Brain microvascular endothelial cell (primary cell): Measurements from ENCODE around the gene VWA3A.

Experiments used
- DNase-seq: peaks from one replicate; pipeline ENCODE4 v3.0.0-alpha.2; 2020
- H3K27ac ChIP-seq: fragments of 250-450 bp; sonication (Bioruptor Pico); 2 replicates; pipeline ENCODE4 v1.5.1; 2020; ENCODE audit warnings: mild to moderate bottlenecking, moderate library complexity
- H3K27me3 ChIP-seq: fragments of 250-450 bp; sonication (Bioruptor Pico); replicated peaks from 2 replicates; pipeline ENCODE4 v1.5.1; 2020; ENCODE audit warnings: mild to moderate bottlenecking
- H3K36me3 ChIP-seq: fragments of 250-450 bp; sonication (Bioruptor Pico); replicated peaks from 2 replicates; pipeline ENCODE4 v1.5.1; 2020; ENCODE audit warnings: mild to moderate bottlenecking
- H3K4me3 ChIP-seq: 2 replicates; pipeline ENCODE4 v1.5.1; 2011; ENCODE audit warnings: low read depth, mild to moderate bottlenecking, control low read depth, low read length, moderate library complexity
- in situ Hi-C: cut with HindIII; loops from 2 replicates; pipeline ENCODE4 v1.10.0; 2017; ENCODE audit warnings: low sequenced_read_pairs, low pct_ligation_motif_present
- TF ChIP-seq, protein P1 (sequence below): IDR thresholded peaks from 2 replicates; pipeline ENCODE4 v1.5.1; 2011; ENCODE audit warnings: low read depth, mild to moderate bottlenecking, moderate library complexity, low read length, control low read depth, inconsistent platforms; ENCODE audit errors: missing control alignments

Gene VWA3A

DNA sequence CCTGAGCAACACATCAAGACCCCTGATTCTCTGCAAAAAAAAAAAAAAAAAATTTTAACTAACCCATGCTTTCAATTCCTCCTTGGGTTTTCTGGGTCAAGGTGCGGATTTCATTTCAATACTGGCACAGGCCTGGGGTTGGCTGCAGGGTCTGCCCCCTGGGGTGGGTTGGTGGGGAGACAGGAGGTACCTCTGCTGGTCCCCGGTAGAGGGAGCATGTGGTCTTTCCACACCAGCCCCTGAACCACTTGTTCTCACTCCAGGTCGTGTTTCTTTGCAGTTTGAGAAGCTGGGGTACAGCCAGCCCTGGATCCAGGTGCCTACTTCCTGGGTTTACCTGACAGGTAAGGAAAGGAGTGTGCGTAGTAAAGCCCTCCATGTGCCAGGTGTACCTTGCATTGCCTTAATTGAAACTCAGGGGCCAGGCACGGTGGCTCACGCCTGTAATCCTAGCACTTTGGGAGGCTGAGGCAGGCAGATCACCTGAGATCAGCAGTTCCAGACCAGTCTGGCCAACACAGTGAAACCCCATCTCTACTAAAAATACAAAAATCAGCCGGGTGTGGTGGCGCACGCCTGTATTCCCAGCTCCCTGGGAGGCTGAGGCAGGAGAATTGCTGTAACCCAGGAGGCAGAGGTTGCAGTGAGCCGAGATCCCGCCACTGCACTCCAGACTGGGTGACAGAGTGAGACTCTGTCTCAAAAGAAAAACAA is 91.7 kb downstream of the VWA3A start:
- no peak for DNase-seq
- H3K27ac ChIP-seq = no peak overlapping the region
- peaks cover 2% of the 10 kb centered on the region for H3K27me3 ChIP-seq
- TF ChIP-seq, protein P1, sequence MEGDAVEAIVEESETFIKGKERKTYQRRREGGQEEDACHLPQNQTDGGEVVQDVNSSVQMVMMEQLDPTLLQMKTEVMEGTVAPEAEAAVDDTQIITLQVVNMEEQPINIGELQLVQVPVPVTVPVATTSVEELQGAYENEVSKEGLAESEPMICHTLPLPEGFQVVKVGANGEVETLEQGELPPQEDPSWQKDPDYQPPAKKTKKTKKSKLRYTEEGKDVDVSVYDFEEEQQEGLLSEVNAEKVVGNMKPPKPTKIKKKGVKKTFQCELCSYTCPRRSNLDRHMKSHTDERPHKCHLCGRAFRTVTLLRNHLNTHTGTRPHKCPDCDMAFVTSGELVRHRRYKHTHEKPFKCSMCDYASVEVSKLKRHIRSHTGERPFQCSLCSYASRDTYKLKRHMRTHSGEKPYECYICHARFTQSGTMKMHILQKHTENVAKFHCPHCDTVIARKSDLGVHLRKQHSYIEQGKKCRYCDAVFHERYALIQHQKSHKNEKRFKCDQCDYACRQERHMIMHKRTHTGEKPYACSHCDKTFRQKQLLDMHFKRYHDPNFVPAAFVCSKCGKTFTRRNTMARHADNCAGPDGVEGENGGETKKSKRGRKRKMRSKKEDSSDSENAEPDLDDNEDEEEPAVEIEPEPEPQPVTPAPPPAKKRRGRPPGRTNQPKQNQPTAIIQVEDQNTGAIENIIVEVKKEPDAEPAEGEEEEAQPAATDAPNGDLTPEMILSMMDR = peak; percentile 60
- H3K4me3 ChIP-seq = no peak overlapping the region
- in situ Hi-C loops = no loop called here
- H3K36me3 ChIP-seq = no peaks in the 10 kb centered on the region

DNA sequence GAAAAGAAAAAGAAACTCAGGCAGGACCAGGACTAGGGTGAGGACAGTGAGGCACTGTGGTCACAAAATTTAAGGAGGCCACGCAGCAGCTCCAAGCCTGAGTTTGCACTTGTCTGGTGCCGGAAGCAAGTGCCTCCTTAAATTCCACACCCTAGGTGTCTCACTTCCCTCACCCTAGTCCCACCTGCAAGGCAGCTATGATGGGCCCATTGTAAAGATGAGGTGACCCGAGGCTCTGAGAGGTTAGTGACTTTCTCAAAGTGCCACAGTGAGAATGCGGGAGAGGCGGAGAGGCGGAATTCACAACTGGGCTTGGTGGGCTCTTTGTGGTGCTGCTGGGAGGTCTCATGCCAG is 92.3 kb downstream of the VWA3A start:
- Histone ChIP-seq H3K27me3 (peaks cover 2% of the 10 kb centered on the region), H3K36me3 (no peaks in the 10 kb centered on the region), H3K4me3 (no peak overlapping the region), H3K27ac (no peak overlapping the region)
- no peak for DNase-seq
- in situ Hi-C loops = no loop called here
- TF ChIP-seq, protein P1 = no peak

DNA sequence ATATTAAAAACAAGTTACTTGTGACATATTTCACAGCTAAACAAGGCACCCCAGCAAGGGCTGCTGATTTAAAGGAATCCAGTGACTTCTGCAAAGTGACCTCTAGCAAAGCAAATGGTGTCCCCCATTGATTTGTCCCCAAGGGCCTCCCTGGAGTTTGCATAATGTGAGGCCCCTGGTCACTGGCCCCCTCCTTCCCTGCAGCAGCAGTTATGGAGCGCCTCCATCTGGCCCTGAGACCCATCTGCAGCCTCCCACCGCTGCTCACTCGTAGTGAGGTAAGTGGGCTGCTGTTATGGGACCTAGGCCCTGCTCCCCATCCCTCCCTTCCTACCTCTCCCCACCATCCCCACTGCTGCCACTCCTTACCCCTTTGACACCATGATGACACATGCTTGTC is 94.2 kb downstream of the VWA3A start:
- TF ChIP-seq, protein P1 = peak; percentile 47
- Histone ChIP-seq H3K27me3 (no peaks in the 10 kb centered on the region), H3K36me3 (no peaks in the 10 kb centered on the region), H3K27ac (no peak overlapping the region), H3K4me3 (no peak overlapping the region)
- in situ Hi-C loops = no loop called here
- DNase-seq = no peak

DNA sequence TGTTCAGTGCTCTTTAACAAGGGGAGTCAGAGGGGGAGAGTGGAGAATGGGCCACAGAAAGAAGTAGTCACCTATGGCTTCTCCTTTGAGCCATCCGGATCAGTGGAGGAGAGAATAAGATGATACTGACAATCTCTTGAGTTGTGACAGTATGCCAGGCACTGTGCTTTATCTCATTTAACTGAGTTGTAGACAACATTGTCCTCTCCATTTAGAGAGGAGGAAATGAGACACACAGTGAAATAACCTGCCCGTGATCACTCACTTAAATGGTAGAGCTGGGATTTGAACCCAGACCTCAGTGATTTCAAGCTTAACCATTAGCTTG is 95.9 kb downstream of the VWA3A start:
- DNase-seq = no peak
- no peak overlapping the region for H3K27ac ChIP-seq

DNA sequence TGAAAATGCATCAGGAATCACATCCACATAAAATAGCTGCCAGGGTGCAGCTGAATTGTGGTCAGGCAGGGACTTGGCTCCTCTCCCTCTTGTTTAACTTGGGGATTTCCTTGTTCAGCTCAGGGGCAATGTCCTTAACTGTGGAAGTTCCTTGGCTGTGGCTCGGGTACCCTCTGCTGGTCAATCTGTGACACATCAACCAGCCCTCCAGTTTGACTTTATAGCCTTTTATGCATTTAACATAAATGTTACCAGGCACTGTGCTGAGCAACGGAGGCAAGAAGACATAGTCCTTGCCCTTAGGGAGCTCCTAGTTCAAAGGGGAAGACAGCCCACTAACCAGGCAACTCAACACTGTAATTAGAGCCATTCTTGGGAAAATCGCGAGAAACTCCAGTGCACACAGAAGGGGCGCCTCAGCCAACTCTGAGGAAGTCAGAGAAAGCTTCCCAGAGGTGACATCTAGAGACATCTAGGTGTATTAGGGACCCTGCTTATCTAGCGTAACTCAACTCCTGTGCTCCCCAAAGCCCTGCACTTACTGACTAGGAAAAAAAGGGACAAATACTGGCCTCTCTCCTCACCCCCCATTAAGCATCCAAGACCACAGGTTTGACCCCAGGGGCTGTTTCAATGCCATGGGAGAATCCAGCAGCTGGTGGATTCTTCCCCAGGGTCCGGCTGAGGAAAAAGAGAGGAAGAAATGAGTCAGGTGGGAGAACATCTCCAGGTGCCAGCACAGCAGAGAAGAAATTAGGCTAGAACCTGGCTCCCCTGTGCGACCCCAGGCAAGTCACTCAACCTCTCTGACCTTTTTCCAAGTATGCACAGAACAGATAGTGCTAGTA is 96.5 kb downstream of the VWA3A start:
- Histone ChIP-seq H3K27me3 (no peaks in the 10 kb centered on the region), H3K36me3 (no peaks in the 10 kb centered on the region), H3K27ac (no peak overlapping the region), H3K4me3 (no peak overlapping the region)
- in situ Hi-C loops = no loop called here
- TF ChIP-seq, protein P1 = peak; percentile 91
- peak; percentile 77 for DNase-seq

More for the DNA sequence above, 95.9 kb downstream of the VWA3A start:
- no peaks in the 10 kb centered on the region for H3K36me3 ChIP-seq
- no peaks in the 10 kb centered on the region for H3K27me3 ChIP-seq
- TF ChIP-seq, protein P1 = no peak
- H3K4me3 ChIP-seq = no peak overlapping the region
- in situ Hi-C loops = no loop called here
